ENCODE measurements around the gene TAP1. TPM values are rescaled to one million over a fixed set of nuclear protein-coding genes. Genes with fewer than 3 reads are reported as not detected.

TAP1 gene
- total and polyA plus RNA-seq, 2 of the 4 experiments (the other 2 are of a cell fraction): 20.1 to 27.6 TPM

Small RNA genes lying within 50 kb of the gene (microRNA-seq; reads per million reads assigned to microRNA genes)
- gene HLA-Z (ENCODE audit: insufficient read depth, insufficient read length): not detected

Small RNA genes lying within 50 kb of the gene (small RNA-seq; reads per million reads assigned to genes)
- 0 reads per million in 5 experiments for gene HLA-Z

Other genes starting within 250 kb of the TAP1 start
- not detected in 2 replicates for gene HLA-DQA1, start 216.3 kb downstream of the TAP1 start, total RNA-seq (2012; rRNA removed)
- gene HLA-DQA1, start 216.3 kb downstream of the TAP1 start, polyA plus RNA-seq (2012; rRNA removed): not detected in 2 replicates
- not detected in 2 replicates for gene HLA-DQB1, start 187.0 kb downstream of the TAP1 start, total RNA-seq (2012; rRNA removed)
- not detected in 2 replicates for gene HLA-DQB1, start 187.0 kb downstream of the TAP1 start, polyA plus RNA-seq (2012; rRNA removed)
- gene HLA-DQA2, start 112.3 kb downstream of the TAP1 start, total RNA-seq (2012; rRNA removed): not detected in 2 replicates
- not detected in 2 replicates for gene HLA-DQA2, start 112.3 kb downstream of the TAP1 start, polyA plus RNA-seq (2012; rRNA removed)
- not detected in 2 replicates for gene HLA-DQB2, start 90.2 kb downstream of the TAP1 start, total RNA-seq (2012; rRNA removed)
- gene HLA-DQB2, start 90.2 kb downstream of the TAP1 start, polyA plus RNA-seq (2012; rRNA removed): not detected in 2 replicates
- gene HLA-DOB, start 36.7 kb downstream of the TAP1 start, total RNA-seq (2012; rRNA removed): 0.28 and 0.36 TPM in 2 replicates
- gene HLA-DOB, start 36.7 kb downstream of the TAP1 start, polyA plus RNA-seq (2012; rRNA removed): 1.6 and 2.3 TPM in 2 replicates
- 6.6 and 8.1 TPM in 2 replicates for gene TAP2, start 15.0 kb downstream of the TAP1 start, total RNA-seq (2012; rRNA removed)
- 11.4 and 13.4 TPM in 2 replicates for gene TAP2, start 15.0 kb downstream of the TAP1 start, polyA plus RNA-seq (2012; rRNA removed)
- 26.1 and 33.3 TPM in 2 replicates for gene PSMB8, start 9.7 kb downstream of the TAP1 start, total RNA-seq (2012; rRNA removed)
- gene PSMB8, start 9.7 kb downstream of the TAP1 start, polyA plus RNA-seq (2012; rRNA removed): 31.6 and 31.8 TPM in 2 replicates
- 8.3 and 9.0 TPM in 2 replicates for gene PSMB9, start 488 bp upstream of the TAP1 start, total RNA-seq (2012; rRNA removed)
- gene PSMB9, start 488 bp upstream of the TAP1 start, polyA plus RNA-seq (2012; rRNA removed): 12.6 and 12.8 TPM in 2 replicates
- 0.18 and 0.28 TPM in 2 replicates for gene HLA-DMB, start 87.3 kb upstream of the TAP1 start, total RNA-seq (2012; rRNA removed)
- gene HLA-DMB, start 87.3 kb upstream of the TAP1 start, polyA plus RNA-seq (2012; rRNA removed): 0.19 and 0.20 TPM in 2 replicates
- gene HLA-DMA, start 99.4 kb upstream of the TAP1 start, total RNA-seq (2012; rRNA removed): 1.7 and 2.3 TPM in 2 replicates
- gene HLA-DMA, start 99.4 kb upstream of the TAP1 start, polyA plus RNA-seq (2012; rRNA removed): 8.3 and 8.4 TPM in 2 replicates
- gene BRD2, start 114.9 kb upstream of the TAP1 start, total RNA-seq (2012; rRNA removed): 75.8 and 99.5 TPM in 2 replicates
- 140 and 144 TPM in 2 replicates for gene BRD2, start 114.9 kb upstream of the TAP1 start, polyA plus RNA-seq (2012; rRNA removed)
- not detected in 2 replicates for gene HLA-DOA, start 155.9 kb upstream of the TAP1 start, total RNA-seq (2012; rRNA removed)
- not detected in 2 replicates for gene HLA-DOA, start 155.9 kb upstream of the TAP1 start, polyA plus RNA-seq (2012; rRNA removed)
- not detected in 2 replicates for gene HLA-DPA1, start 219.9 kb upstream of the TAP1 start, total RNA-seq (2012; rRNA removed)
- not detected in 2 replicates for gene HLA-DPA1, start 219.9 kb upstream of the TAP1 start, polyA plus RNA-seq (2012; rRNA removed)
- gene HLA-DPB1, start 222.3 kb upstream of the TAP1 start, total RNA-seq (2012; rRNA removed): 5.8 and 7.7 TPM in 2 replicates
- 9.7 and 10.7 TPM in 2 replicates for gene HLA-DPB1, start 222.3 kb upstream of the TAP1 start, polyA plus RNA-seq (2012; rRNA removed)